Non-pigmented ciliary epithelial cell (primary cell): ENCODE measurements around the gene SF3A2.
"Not testable (repeated sequence)": the region's sequence is repeated elsewhere in the genome, so short reads cannot be mapped to it uniquely, and the experiment has no call there.

Experiments used
- DNase-seq: peaks from one replicate; pipeline ENCODE4 v3.0.0-alpha.2; 2010; ENCODE audit warnings: low read depth

SF3A2 gene

GRCh38 chr19:2236314-2237050 is at the start of gene SF3A2, which contains the start of gene PLEKHJ1:
SF3A2 (plus strand) TSS chr19:2236824; CDS start chr19:2243419, 6,595 bp downstream.
PLEKHJ1 (minus strand) TSS chr19:2236329; CDS start chr19:2236248, 81 bp downstream.
- peak; percentile 77 for DNase-seq

- no peak for DNase-seq
Observed at GRCh38 chr19:2187159-2187558, 49.5 kb upstream of the SF3A2 start.

- no peak for DNase-seq
Observed at GRCh38 chr19:2188708-2189385, 47.8 kb upstream of the SF3A2 start.

- no peak for DNase-seq
Observed at GRCh38 chr19:2189880-2190279, 46.7 kb upstream of the SF3A2 start.

GRCh38 chr19:2190848-2191455 is 45.7 kb upstream of the SF3A2 start:
- DNase-seq = no peak

GRCh38 chr19:2191456-2192310 is 44.9 kb upstream of the SF3A2 start:
- no peak for DNase-seq

GRCh38 chr19:2192862-2193261 is 43.8 kb upstream of the SF3A2 start:
- no peak for DNase-seq

GRCh38 chr19:2193807-2194206 is 42.8 kb upstream of the SF3A2 start:
- no peak for DNase-seq

- DNase-seq = no peak
Observed at GRCh38 chr19:2194513-2195078, 42.0 kb upstream of the SF3A2 start.

- no peak for DNase-seq
Observed at GRCh38 chr19:2195361-2195760, 41.3 kb upstream of the SF3A2 start.

GRCh38 chr19:2195914-2196313 is 40.7 kb upstream of the SF3A2 start:
- no peak for DNase-seq

- no peak for DNase-seq
Observed at GRCh38 chr19:2197270-2197669, 39.4 kb upstream of the SF3A2 start.

- DNase-seq = no peak
Observed at GRCh38 chr19:2198317-2198716, 38.3 kb upstream of the SF3A2 start.

- DNase-seq = no peak
Observed at GRCh38 chr19:2199215-2199614, 37.4 kb upstream of the SF3A2 start.

- no peak for DNase-seq
Observed at GRCh38 chr19:2199861-2200623, 36.6 kb upstream of the SF3A2 start.

GRCh38 chr19:2200624-2201294 is 35.9 kb upstream of the SF3A2 start:
- not testable (repeated sequence) for DNase-seq

GRCh38 chr19:2201473-2202148 is 35.0 kb upstream of the SF3A2 start:
- DNase-seq = no peak

- no peak for DNase-seq
Observed at GRCh38 chr19:2202366-2202765, 34.3 kb upstream of the SF3A2 start.

- no peak for DNase-seq
Observed at GRCh38 chr19:2207008-2207407, 29.6 kb upstream of the SF3A2 start.
